DLD1 (cell line): ENCODE measurements around the gene GAL.
"Not testable (repeated sequence)": the region's sequence is repeated elsewhere in the genome, so short reads cannot be mapped to it uniquely, and the experiment has no call there.

Experiments
- in situ Hi-C: cut with HindIII; loops from 2 replicates; pipeline ENCODE4 v1.10.0; 2017; ENCODE audit warnings: low sequenced_read_pairs

The GAL gene, protein sequence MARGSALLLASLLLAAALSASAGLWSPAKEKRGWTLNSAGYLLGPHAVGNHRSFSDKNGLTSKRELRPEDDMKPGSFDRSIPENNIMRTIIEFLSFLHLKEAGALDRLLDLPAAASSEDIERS

DNA sequence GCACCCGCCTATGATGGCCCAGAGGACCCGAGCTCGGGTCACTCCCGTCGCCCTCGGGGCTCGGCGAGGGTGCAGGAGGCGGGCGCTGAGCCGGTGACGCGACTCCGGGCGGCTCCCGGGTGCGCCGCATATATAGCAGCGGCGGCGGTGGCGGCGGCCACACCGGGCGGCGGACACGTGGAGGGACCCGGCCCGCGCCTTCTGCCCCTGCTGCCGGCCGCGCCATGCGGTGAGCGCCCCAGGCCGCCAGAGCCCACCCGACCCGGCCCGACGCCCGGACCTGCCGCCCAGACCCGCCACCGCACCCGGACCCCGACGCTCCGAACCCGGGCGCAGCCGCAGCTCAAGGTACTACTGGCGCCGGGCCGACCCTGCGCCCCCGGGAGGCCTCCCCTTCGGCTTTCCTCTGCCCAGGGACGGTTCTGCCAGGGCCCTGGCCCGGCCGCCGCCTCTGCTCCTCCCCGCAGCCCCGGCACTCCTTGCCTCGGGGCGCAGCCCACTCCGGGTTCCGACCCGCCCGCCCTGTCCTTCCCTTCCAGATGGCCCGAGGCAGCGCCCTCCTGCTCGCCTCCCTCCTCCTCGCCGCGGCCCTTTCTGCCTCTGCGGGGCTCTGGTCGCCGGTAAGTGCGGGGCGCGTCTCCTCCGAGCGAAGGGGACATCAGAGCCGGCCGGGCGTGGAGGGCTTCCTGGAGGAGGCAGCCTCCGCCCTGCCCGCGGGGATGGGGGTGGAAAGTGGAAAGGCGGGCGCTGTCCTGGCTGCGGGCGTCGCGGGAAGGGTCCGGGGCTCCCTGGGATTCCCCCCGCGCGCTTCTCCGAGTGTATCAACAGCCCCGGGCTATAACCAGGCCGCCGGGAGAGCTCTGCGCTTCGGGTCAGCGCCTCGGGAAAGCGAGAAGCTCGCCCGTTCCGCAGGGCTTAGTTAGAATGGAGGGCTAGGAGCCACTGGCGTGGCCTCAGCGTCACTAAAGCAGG, at the start of gene GAL:
TSS of gene GAL (plus strand) at position 160 of the 972 bp plus-strand sequence. CDS start at position 540, 380 bp downstream.
- in situ Hi-C loops = no loop called here

DNA sequence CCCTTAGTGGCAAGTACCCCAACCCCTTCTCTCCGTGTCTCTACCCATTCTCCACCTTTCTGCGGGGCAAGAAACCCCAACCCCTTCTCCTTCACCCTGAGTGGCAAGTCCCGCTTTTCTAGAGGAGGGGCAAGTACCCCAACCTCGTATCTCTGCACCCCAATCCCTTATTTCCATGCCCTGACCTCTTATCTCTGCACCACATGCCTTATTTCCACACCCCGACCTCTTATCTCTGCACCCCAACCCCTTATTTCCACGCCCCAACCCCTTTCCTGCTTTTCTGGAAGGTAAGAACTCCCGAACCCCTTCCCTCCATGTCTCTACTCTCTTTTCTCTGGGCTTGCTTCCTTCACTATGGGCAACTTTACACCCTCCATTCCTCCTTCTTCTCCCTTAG, 49.7 kb upstream of the GAL start:
- in situ Hi-C loops = not testable (repeated sequence)

DNA sequence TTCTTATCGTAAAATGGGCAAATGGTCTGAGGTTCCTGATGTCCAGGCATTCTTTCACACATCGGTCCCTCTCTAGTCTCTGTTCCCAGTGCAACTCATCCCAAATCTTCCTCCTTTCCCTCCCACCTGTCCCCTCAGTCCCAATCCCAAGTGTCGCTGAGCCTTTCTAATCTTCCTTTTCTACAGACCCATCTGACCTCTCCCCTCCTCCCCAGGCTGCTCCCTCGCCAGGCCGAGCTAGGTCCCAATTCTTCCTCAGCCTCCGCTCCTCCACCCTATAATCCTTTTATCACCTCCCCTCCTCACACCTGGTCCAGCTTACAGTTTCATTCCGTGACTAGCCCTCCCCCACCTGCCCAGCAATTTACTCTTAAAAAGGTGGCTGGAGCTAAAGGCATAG, 49.2 kb upstream of the GAL start:
- in situ Hi-C loops = not testable (repeated sequence)

DNA sequence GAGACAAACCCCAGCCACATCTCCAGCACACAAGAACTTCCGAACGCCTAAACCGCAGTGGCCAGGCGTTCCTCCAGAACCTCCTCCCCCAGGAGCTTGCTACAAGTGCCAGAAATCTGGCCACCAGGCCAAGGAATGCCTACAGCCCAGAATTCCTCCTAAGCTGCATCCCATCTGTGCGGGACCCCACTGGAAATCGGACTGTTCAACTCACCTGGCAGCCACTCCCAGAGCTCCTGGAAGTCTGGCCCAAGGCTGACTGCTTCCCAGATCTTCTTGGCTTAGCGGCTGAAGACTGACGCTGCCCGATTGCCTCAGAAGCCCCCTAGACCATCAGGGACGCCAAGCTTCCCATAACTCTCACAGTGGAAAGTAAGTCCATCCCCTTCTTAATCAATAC, 48.5 kb upstream of the GAL start:
- in situ Hi-C loops = not testable (repeated sequence)

DNA sequence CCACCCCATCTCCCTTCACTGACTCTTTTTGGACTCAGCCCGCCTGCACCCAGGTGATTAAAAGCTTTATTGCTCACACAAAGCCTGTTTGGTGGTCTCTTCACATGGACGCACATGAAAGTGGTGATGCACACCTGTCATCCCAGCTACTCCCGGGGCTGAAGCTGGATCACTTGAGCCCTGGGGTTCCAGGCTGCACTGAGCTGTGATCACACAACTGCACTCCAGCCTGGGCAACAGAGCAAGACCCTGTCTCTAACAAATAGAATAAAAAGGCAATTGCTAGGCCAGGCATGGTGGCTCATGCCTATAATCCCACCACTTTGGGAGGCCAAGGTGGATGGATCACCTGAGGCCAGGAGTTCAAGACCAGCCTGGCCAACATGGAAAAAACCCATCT, 45.0 kb upstream of the GAL start:
- in situ Hi-C loops = not testable (repeated sequence)

DNA sequence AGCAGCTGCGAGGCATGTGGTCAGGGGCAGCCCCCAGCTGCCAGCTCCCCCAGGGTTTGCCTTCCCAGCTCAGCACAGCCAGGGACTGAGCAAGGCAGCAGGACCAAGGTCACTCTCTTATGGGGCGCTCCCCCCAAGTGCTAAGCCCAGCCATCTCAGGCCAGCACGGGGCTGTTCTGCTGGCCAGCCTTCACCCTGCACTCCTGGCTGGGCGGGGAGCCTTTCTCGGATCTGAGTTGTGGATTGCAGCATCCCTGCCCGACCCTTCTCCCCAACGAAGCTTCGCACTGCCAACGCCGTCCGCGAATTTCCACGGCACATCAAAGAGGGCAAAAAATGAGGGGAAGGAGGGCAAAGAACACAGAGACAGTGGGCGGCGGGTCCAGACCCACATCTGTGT, 42.5 kb upstream of the GAL start:
- in situ Hi-C loops = no loop called here

DNA sequence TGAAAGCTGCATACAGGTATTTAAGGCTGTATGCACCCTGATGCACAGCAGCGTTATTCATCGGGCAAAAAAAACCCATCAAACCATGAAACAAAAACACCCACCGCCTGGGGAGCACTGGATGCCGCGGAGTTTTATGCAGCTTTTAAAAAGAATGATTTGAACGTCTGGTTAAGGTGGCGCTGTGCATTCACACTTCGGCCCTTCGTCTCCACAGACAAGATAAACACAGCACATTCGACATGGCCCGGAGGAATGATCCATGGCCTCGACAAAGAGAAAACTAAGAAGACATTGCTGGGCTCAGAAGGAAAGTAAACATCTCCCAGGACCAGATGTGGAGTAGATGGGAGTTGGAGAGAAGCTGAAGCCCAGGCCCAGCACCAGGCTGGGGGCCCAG, 40.8 kb upstream of the GAL start:
- in situ Hi-C loops = no loop called here

DNA sequence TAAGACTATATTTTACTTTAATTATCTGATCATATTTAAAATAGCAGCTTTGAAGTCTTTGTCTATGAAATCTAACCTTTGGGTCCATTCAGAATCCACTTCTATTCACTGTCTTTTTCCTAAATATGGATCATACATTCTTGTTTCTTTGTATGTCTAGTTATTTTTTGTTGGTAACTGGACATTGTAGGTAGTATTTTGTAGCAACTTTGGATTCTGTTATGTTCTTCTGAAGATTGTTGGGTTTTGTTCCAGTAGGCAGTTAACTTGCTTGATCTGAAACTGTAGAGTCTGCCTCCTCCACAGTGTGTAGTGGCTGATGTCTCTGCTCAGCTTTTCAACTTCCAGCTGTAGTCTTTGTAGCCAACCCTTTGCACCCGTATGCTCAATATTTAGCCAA, 37.5 kb upstream of the GAL start:
- in situ Hi-C loops = loop anchor here (5.0 kb wide), 1 partner anchor 65 kb away; no protein-coding TSS in a partner anchor

DNA sequence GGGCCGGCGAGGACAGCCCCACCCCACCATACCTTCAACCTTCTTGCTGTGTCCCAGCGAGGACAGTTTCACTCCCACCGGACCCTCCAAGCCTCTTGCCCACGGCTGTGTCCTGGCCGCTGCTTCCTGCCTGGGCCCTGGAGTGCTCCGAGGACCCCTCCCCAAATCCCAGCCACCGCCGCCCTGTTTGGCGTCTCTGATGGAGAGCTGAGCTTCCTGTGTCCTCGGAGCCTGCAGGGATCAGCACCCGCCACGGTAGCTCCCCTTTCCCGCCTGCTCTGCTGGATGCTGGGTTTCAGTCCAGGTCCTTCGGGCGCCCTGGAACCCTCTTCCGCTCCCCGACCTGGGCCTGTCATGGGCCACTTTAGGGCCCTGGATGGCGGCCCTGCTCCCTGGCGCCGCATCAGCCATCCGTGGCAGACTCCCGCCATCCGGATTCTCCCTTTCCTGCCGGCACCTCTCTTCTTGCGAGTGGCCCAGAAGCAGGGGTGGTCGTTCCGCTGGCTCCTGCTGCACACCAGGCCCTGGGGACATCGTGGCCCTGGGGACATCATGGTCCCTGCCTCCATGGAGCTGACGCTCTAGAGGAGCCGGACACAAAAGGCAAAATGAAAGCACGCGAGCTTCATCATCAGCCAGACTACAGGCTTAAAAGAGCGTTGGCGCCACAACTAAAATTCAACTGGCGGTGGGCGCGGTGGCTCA, 34.3 kb upstream of the GAL start:
- in situ Hi-C loops = loop anchor here (5.0 kb wide), 1 partner anchor 68 kb away; no protein-coding TSS in a partner anchor

DNA sequence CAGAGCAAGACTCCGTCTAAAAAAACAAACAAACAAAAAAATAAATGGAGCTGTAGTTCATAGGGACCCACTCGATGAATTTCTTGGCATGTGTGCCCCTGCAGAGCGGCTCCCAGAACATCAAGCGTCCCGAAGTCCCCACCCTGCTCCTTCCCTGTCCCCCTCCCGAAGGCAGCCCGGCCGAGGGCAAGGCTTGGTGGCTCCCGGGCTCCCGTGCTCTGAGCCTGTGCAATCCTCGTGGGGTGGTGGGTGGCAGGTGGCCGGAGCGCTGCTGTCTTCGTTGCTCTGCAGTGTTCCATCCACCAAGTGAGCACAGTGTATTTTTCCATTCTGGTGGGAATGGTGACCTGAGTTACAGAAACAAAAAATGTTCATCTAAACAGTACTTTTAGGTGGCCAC, 33.5 kb upstream of the GAL start:
- in situ Hi-C loops = no loop called here

DNA sequence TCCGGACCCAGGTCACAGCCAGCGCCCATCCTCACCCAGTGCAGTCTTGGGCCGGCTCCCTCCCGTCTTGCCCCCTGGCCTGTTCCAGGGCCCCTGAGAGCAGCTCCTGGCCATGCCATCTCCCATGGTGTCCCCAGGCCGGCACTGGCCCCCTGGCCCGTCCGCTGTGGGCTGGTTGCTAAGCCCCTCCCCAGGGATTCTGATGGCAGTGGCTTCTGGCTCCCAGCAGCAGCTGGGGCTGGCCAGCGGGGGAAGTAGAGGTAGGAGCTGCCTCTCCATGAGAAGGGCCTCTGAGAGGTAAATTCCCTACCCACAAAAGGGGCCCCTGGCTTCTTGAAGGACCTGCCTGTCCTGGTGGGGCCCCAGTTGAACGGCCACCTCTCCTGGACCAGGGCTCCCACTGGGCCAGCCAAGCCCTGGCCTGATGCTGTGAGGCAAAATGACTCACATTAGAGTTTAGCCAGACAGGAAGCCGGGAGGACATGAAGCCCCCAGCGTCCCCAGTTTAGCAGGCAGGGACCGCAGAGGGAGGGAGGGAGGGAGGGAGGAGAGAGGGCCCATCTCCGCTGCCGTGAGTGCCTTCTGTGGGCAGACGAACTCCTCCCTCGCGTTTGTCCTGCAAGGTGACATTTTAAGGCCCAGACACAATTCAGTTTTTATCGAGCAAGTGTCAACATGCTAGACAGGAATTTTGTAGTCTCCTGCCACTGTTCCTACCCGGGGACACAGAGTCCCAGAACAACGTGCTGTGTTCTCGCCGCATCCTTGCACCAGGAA, 32.9 kb upstream of the GAL start:
- in situ Hi-C loops = no loop called here

DNA sequence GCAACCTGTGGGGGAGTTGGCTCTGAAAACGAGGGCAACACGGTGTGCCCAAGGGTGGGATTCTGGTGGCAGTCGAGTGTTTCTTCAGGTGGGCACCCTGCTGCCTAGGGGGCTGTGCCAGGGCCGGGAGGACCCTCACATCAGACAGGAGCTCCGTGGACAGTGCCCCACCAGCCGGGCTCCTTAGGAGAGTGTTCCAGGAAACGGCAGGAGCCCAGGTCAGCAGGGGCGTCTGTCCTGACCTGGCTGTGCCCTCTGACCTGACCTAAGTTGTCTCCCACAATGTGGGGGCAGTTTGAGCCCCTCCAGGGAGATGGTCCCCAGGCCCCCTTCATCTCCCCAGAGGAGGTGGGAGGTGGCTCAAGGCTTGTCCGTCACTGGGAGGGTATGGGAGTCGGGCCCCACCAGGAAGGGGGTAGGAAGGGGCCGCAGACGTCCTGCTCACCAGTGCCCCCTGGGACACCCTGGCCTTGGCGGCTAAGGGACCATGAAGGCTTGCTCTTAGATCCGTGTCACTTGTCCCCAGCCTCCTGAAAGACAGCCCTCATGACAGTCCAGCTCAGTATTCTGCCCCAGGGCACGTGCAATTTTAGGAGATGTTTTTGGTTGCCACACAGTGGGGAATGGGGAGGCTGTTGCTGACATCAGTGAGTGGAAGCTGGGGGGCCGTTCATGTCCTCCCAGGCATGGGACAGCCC, 32.2 kb upstream of the GAL start:
- in situ Hi-C loops = no loop called here

DNA sequence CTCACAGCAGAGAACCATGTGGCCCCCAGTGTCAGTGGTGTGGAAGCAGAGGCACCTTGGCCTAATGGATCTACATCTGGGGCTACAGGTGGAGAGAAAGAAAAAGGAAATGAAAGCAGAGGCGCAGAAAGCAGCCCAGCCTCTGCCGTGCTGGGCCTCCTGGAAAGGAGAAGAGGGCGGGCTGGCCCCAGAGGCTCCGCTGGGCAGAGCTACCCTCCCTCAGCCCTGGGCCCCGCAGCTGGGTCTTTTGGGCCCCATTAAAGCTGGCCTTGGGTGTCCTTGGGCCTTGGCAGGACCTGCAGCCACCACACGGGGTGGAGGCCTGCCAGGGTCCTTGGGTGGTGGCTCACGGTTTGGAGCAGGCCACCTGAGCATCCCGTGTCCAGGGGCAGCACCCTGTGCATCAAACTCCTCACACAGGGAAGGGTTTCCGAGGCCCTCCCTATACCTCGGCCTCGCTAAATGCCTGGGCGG, 31.6 kb upstream of the GAL start:
- in situ Hi-C loops = no loop called here

DNA sequence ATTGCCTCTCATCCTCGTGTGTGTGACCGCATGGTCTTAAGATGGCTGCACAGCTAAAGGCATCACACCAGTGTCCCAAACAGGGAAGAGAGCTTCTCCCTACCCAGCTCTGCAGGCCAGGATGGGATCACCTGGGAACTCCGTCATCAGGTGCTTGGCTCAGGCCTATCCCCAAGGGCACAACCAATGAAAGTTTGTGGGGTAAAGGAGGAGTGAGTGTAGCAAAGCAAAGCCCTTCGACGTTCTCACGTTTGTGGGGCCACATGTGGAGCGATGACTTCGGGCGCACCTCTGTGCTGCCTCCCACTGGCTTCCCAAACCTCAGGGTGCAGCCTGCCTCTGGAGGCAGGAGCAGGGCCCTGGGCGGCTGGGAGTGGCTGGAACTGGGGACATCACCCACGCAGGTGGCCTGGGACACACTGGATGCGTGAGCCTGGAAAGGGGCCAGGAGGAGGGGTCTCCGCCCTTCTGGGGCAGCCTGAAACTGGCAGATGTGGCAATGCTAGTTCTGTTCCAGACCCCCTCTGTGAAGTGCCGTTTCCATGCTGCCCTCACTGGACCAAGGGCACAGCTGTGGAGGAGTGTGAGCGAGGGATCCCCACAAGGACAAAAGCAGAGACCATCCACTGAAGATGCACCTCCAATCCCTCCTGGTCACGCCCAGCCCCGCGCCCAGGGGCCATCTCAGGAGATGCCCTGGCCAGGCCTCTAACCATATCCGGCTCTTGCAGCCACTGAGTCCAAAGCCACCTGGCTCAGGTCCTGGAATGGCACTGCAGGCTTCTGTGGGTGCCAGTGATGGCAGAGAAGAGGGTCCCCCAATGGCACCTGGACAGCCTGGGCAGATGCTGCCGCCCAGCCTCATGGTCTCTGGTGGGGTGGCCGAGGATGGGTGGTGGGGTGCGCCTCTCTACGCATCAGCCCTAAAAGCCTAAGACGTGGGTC, 30.6 kb upstream of the GAL start:
- in situ Hi-C loops = no loop called here

DNA sequence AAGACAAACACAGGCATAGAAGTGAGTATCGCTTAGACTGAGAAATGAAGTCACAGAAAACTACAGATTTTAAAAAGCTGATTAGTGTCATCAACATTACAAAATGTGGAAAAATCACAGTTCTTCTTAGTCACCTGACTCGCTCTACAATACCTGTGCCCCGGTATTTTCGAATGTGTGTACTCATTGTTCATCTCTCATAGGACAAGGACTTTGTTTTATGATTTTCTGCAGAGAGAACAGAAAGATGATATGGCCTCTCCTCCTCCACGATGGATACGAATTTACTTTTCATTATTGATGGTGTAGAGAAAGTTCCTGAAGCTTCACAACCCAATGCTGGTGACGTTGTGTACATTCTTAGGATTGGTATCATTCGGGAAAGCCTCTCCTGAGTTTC, 29.4 kb upstream of the GAL start:
- in situ Hi-C loops = no loop called here

DNA sequence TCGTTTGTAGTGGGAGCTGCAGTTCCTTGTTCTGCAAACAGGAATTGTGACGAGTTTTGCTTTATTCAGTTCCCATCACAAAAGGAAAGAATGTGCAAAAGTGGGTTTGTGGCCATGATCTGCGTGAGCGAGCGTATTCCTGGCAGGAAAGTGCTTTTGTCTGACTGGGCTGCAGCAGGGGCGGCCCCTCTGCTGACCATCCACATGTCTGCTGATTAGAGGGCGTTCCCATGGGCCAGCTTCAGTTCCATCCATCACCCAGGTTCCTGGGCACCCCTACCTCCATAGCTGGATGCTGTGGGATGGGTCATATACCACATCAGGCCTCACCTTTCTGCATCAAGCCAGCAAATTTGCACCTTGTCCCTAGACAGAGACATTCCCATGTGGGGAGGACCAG, 28.9 kb upstream of the GAL start:
- in situ Hi-C loops = no loop called here

DNA sequence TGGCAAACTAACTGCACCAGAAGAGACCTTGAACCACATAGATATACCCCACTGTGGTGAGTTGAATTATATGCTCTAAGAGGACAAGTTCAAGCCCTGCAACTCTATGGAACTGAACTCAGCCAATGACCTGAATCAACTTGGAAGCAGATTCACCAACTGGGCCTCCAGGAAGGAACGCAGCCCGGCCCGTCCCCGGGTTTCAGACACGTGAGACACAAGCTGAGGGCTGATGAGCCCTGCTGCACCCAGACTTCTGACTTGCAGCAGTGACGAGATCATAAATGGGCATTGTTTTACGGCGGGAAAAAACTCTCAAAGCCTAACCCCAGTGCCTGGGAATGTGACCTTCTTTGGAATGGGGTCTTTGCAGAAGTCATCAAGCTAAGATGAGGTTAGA, 28.5 kb upstream of the GAL start:
- in situ Hi-C loops = no loop called here

DNA sequence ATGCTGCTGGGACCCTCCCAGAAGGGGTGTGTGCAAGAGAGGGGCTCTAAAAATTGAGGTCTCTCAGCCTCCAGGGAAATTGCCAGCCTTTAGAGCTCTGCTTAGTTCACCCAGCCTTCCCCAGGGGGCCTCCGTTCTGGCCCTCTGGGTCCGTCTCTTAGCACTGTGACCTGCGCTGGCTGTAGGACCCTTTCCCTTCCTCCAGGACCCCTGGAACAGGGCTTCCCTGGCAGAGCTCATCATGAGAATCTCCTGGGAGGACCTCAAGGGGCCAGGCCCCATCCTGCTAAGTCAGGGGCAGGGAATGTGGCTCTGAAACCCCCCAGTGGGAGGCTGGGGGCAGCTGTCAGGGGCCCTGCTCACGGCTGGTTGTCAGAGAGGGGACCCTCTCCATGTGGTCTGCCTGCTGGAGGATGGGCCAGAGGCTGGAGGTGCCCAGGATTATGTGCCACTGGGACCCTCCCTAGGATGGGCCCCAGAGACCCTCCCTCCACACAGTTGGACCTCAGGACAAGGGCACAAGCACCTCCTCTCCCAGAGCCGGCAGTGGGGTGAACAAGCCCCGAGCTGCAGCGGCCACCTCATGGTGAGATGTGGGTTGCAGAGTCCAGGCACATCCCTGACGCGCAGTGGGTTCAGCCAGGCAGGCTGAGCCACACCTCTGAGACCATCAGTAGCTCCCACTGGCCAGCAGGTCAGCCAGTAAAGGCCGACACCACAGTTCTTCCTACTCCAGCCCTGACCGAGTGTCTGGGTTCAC, 27.1 kb upstream of the GAL start:
- in situ Hi-C loops = no loop called here
